ENCODE measurements around the gene DMGDH.

GRCh38 chr5:79091064-79091463, 21.6 kb upstream of the DMGDH start:
- TF ChIP-seq REST (IDR thresholded peaks at IDR 0.05; ENCODE audit: low read depth): no peak
- no peak for TF ChIP-seq ZBTB7A (IDR thresholded peaks at IDR 0.05; ENCODE audit: low read depth)
- TF ChIP-seq CREB1 (IDR thresholded peaks at IDR 0.05; ENCODE audit: low read depth): no peak
- no peak for TF ChIP-seq TAF1 (IDR thresholded peaks at IDR 0.05; ENCODE audit: low read depth)
- TF ChIP-seq YY1 (IDR thresholded peaks at IDR 0.05; ENCODE audit: low read depth): no peak
- TF ChIP-seq MAX (IDR thresholded peaks at IDR 0.05): no peak
- no peak for TF ChIP-seq RAD21 (IDR thresholded peaks at IDR 0.05; ENCODE audit: low read depth)

All from Ishikawa (cell line).